Activated CD4-positive, alpha-beta T cell treated with anti-CD3 and anti-CD28 coated beads, Interleukin-2, amount 50 U/mL, for 24 hours (primary cell): ENCODE results near the gene PLSCR4.

Experiments
- DNase-seq, 2 donors: peaks; one replicate each; pipeline ENCODE4 v3.0.0-alpha.2; 2020; ENCODE audit warnings: low read depth in 1 of 2, low spot score in 1 of 2

PLSCR4 gene

GRCh38 chr3:146162561-146162960 lies 88.3 kb downstream of the PLSCR4 start:
- no peak for DNase-seq

- no peak for DNase-seq
Measured at GRCh38 chr3:146161663-146162002, 89.3 kb downstream of the PLSCR4 start.

- no peak for DNase-seq
Measured at GRCh38 chr3:146160964-146161662, 89.8 kb downstream of the PLSCR4 start, which contains the start of gene PLOD2. Gene PLOD2 (minus strand): TSS chr3:146161184. CDS start chr3:146160989, 195 bp downstream.

- DNase-seq, result no peak
Measured at GRCh38 chr3:146160321-146160963, 90.5 kb downstream of the PLSCR4 start.

- DNase-seq, result no peak
Measured at GRCh38 chr3:146159616-146160320, 91.1 kb downstream of the PLSCR4 start.

- DNase-seq, result no peak
Measured at GRCh38 chr3:146159037-146159436, 91.9 kb downstream of the PLSCR4 start.

GRCh38 chr3:146157325-146158060 lies 93.4 kb downstream of the PLSCR4 start:
- DNase-seq, result no peak

GRCh38 chr3:146156666-146157314 lies 94.1 kb downstream of the PLSCR4 start:
- DNase-seq, result no peak

- DNase-seq, result no peak
Measured at GRCh38 chr3:146156095-146156494, 94.8 kb downstream of the PLSCR4 start.

- no peak for DNase-seq
Measured at GRCh38 chr3:146154995-146155394, 95.9 kb downstream of the PLSCR4 start.

- DNase-seq, result no peak
Measured at GRCh38 chr3:146154316-146154715, 96.6 kb downstream of the PLSCR4 start.

GRCh38 chr3:146153429-146153828 lies 97.5 kb downstream of the PLSCR4 start:
- DNase-seq, result no peak

- DNase-seq, result no peak
Measured at GRCh38 chr3:146152834-146153233, 98.1 kb downstream of the PLSCR4 start.

GRCh38 chr3:146148468-146148931 lies 102.4 kb downstream of the PLSCR4 start:
- no peak for DNase-seq

- no peak for DNase-seq
Measured at GRCh38 chr3:146145642-146146041, 105.3 kb downstream of the PLSCR4 start.

- DNase-seq, result no peak
Measured at GRCh38 chr3:146142757-146143156, 108.1 kb downstream of the PLSCR4 start.
